Right hindlimb (tissue), 1 donor: ENCODE results near the gene C5orf22.
"Not testable (repeated sequence)": the region's sequence is repeated elsewhere in the genome, so short reads cannot be mapped to it uniquely, and the experiment has no call there.

ENCODE experiments used
- DNase-seq: peaks from one replicate; pipeline ENCODE4 v3.0.0-alpha.2; 2018

C5orf22 gene

DNA sequence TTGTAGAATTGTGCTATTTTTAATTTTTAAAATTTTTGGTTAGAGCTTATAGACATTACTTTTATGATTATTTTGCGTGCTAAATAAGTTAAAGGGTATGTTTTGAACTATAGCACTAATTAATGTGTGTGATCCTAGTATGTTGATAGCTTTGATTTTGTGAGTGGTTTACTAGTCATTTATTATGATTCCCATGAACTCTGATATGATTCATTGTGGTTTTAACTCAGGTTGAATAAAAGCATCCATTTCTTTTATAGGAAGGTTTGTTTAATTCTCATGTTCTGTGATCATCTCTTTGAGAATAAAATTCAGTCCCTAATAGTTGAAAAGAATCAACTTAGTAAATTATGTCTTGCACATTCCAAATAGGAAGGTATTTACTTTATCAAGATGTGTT lies 22.5 kb downstream of the C5orf22 start:
- DNase-seq = no peak

DNA sequence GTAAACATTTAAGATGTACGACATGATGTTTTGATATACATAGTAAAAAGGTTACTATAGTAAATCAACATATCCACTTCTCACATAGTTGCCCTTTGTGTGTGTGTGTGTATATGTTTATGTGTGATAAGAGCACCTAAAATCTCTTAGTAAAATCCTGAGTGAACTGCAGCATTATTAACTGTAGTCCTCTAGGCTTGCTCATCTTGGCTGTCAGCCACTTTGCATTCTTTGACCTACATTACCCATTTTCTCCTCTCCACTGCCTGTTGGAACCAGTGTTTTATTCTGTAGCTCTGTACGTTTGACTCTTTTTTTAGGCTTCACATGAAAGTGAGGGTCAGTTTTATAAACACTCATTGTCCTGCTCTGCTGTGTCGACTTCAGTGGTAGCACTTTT lies 24.4 kb downstream of the C5orf22 start:
- DNase-seq = no peak

DNA sequence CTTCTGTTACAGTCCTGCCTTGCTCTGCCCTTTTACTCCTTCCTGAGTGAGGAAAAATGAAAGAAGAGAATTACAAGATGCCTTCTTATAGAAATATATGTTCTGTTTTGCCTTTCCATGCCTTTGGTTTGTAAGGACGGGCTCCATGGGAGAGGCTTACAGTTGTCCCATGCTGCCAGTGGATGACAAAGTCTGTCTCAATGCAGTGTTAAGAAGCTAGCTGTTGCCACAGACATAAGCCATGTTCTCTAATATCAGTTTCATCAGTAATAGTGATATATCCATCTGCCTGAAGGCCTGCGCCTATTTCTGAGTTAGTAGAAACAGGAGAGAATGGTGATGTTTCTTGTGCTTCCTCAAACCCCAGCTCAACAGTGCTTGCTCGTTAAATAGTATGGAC lies 27.8 kb downstream of the C5orf22 start:
- no peak for DNase-seq

DNA sequence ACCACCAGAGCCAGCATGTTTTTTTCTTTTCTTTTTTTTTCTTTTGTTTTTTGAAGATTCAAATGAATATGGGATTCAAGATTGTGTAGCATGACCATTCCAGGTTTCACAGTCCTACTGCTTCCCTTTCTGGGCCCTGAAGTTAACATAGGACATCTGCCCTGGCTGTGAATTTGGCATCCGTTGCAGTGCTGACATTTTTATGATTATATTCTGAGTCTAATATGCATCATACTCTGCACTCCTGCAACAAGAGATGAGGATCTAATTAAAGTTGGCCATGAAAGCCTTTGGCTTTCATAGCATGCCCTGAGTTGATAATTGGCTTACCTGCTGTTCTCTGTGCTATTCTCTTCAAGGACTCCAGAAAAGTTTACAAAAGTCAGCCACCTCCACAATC lies 29.8 kb downstream of the C5orf22 start:
- no peak for DNase-seq

DNA sequence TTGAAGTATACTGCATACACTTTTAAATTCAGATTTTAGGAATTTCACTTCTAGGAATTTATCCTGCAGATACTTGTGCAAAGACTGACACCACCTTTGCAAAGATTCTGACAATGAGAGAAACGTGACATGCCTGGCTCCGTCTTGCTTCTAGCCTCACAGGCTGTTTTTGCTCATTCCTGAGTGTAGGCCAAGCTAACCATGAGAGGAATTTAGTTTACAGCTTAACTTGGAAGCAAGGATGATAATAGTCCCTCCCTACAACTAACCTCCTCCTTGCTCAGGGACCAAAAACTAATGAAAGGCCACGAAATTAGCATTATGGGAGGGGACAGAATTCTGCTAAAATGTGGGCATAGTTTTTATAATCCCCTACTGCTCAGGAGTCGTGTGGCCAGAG lies 31.1 kb downstream of the C5orf22 start:
- DNase-seq = no peak

DNA sequence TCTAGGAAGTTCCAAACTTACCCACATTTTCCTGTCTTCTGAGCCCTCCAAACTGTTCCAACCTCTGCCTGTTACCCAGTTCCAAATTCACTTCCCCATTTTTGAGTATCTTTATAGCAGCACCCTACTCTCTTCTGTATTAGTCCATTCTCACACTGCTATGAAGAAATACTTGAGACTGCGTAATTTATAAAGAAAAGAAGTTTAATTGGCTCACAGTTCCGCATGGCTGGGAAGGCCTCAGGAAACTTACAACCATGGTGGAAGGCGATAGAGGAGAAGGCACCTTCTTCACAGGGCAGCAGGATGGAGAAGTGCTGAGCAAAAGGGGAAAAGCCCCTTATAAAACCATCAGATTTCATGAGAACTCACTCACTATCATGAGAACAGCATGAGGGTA lies 34.3 kb downstream of the C5orf22 start:
- not testable (repeated sequence) for DNase-seq

DNA sequence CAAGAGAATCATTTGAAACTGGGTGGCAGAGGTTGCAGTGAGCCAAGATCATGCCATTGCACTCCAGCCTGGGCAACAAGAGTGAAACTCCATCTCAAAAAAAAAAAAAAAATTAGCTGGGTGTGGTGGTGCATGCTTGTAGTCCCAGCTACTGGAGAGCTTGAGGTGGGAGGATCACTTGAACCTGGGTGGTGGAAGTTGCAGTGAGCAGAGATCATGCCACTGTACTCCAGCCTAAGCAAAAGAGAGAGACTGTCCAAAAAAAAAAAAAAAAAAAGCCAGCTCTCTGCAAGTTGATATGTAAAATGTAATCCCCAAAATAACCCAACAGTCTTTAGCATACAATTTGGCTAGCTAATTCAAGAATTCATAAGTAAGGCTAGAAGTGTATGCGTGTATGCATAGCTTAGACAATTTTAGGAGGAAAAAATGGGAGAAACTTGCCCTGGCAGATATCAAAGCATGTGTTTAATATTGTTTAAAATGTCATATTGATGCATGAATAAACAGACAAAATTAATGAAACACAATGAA lies 36.3 kb downstream of the C5orf22 start:
- DNase-seq = no peak

GRCh38 chr5:31569068-31569467 lies 37.0 kb downstream of the C5orf22 start:
- DNase-seq = no peak

DNA sequence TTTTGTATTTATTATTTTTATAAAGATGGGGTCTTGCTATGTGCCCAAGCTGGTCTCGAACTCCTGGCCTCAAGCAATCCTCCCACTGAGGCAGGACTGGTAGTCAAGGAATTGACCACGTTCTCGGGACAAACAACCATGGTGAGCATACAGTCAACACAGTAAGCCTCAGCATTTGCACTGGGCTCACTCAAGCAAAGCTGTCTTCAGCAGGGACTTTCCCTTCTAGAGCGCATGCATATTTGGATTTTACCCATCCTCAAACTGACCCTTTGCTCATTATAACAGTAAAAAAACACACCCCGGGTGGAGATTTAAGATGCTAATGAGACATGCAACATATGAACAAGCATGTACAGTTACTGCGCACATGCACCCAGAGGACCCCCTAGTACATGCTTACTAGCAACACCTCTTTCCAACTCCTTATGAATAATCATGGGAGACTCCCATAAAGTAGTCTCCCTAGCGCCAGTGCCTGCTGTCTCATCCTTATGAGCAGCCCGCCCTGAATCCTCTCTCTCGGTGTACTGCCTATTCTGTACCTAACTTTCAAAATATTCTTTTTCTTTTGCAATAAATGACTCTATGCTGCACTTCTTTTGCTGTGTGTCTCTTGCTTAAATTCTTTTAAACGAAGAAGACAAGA lies 41.5 kb downstream of the C5orf22 start:
- DNase-seq = no peak

DNA sequence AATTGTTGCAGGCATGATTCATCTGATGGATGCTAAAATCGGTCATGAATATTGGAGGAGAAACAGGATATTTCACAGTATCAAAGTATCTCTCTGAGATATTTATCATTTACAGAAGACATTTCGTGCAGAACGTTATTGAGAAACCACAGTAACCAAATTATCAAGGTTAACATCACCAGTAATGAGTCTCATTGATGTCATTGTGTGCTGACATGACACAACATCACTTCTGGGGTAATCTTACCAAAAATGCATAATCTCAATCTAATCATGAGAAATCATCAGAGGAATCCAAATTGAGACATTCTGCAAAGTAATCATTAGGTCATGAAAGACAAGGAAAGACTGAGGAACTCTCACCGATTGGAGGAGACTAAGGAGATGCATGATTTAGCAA lies 42.7 kb downstream of the C5orf22 start:
- no peak for DNase-seq

GRCh38 chr5:31577438-31577837 lies 45.3 kb downstream of the C5orf22 start:
- DNase-seq = no peak

- no peak for DNase-seq
These were observed 47.5 kb downstream of the C5orf22 start for GRCh38 chr5:31579558-31579957.

DNA sequence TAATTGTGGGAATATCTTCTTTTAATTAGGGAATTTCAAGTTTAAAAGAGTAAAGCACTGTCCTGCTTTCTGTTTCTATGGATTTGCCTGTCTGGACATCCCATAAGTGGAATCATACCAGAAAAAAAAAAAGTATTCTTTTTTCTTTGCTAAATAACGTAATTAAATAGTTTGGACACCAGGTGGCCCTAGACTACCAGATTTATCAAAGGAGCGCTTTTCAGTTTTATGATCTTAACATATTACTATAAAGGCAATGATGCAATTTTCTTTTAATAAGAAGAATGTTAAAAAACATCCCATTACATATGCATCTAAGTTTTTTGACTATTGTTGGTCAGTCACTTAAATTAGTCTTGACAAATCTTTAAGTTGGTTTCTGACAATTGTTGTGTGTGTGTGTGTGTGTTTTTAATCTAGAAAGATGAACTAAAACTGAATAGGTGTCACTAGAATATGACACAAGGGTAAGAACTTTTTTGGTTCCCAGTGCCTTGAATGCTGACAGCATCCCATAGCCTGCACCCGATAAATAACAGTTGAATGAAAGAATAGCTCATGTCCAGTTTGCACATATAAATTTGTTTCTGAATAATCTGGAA lies 49.5 kb downstream of the C5orf22 start:
- no peak for DNase-seq

- no peak for DNase-seq
These were observed 51.0 kb downstream of the C5orf22 start for GRCh38 chr5:31583129-31583528.

GRCh38 chr5:31585166-31585894 lies 53.2 kb downstream of the C5orf22 start:
- DNase-seq = no peak

- DNase-seq = no peak
These were observed 53.8 kb downstream of the C5orf22 start for GRCh38 chr5:31585895-31586270.

GRCh38 chr5:31587546-31587945 lies 55.4 kb downstream of the C5orf22 start:
- no peak for DNase-seq

DNA sequence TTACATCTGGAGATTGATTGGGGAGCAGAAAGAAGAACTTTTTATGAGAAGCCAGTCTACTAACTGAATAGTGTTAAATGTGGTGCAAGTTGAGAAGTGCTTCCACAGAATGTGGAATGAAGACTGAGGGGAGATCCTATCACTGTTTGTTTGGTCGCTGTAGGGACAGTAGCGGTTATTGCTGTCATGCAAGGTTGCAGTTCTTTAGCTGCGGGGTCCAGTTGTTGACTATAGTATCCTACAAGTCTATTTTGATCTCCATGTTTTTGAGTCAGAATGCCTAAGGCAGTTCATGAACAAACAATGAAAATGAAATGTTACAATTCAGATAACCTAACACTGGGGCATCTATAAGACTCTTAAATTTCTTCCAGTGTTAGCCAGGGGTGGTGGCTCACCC lies 61.6 kb downstream of the C5orf22 start:
- DNase-seq = no peak

GRCh38 chr5:31596354-31596753 lies 64.3 kb downstream of the C5orf22 start:
- DNase-seq = no peak

DNA sequence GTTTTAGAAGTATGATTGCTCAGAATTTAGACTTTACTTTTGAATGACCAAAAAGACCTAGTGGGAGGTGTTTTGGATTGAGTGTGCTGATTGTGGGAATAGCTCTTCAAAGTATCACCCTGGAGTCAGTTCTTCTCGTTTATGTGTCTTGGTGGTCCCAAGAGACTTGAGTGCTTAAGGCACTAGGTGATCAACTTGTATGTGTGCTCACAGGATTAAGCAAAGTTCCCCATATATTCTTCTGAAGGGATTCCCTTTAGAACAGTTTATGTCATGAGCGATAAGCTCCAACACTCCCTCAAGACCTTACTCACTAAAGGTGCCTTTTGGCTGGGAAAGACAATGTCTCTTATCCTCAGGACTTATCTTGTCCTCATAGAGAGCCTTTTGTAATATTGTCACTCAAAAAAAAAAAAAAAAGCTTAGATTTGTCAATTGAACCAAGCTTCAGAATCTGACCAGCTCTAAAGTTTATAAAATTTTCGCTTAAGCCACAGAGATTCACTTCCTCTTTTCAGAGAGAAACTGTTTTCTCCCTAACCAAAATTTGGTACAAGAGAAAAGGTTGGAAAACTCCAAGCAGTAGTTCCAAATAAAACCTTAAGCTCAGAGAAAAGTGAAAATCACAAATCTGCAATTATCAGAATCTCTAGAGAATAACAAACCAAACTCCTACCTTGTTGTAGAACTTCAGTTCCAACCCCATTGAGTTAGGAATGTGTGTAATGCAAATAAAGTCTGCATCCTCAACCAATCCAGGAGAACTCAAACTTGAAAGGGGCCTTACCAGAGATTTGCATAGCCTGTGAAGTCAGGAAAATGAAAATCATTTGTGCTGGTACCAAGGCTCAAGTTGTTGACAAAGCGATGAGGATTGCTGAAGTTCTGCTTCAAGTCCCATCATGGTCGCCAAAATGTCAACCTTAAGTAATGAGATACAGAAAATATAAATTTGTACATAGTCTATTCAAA lies 66.8 kb downstream of the C5orf22 start:
- DNase-seq = no peak

DNA sequence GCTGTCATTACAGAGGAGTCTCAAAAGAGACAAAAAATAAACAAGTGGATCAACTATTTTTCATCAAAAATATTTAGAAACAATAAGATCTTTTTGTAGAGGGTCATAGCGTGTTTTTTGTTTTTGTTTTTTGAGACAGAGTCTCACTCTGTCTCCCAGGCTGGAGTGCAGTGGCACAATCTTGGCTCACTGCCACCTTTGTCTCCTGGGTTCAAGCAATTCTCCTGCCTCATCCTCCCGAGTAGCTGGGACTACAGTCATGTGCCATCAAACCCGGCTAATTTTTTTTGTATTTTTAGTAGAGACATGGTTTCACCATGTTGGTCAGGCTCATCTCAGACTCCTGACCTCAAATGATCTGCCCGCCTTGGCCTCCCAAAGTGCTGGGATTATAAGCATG lies 70.2 kb downstream of the C5orf22 start:
- DNase-seq = not testable (repeated sequence)

GRCh38 chr5:31604240-31604639 lies 72.1 kb downstream of the C5orf22 start:
- no peak for DNase-seq

- DNase-seq = no peak
These were observed 72.5 kb downstream of the C5orf22 start for GRCh38 chr5:31604644-31605043.
